Thyroid gland (tissue), 4 donors: ENCODE results near the gene SCFD2. TPM values are rescaled to one million over a fixed set of nuclear protein-coding genes. Genes with fewer than 3 reads are reported as not detected.

Source experiments
- DNase-seq, 2 donors: peaks; one replicate each; pipeline ENCODE4 v3.0.0-alpha.2; 2019
- H3K27ac ChIP-seq, 3 donors: fragments of 200-600 bp; sonication (generic); 1 replicate in 2 of 3; 2 replicates in 1 of 3; pipeline ENCODE4 v1.5.1; 2016 to 2019; ENCODE audit warnings: mild to moderate bottlenecking in 1 of 3, moderate library complexity in 1 of 3
- H3K27me3 ChIP-seq: fragments of 200-600 bp; sonication (generic); one replicate; pipeline ENCODE4 v1.5.1; 2019
- H3K36me3 ChIP-seq, 2 donors: fragments of 200-600 bp; sonication (generic); one replicate each; pipeline ENCODE4 v1.5.1; 2016 to 2019
- H3K4me1 ChIP-seq, 2 donors: fragments of 200-600 bp; sonication (generic); one replicate each; pipeline ENCODE4 v1.5.1; 2017 to 2019
- H3K4me3 ChIP-seq, 3 donors: fragments of 200-600 bp; sonication (generic); replicated peaks in 1 of 3; 1 replicate in 2 of 3; 2 replicates in 1 of 3; pipeline ENCODE4 v1.5.1; 2016; ENCODE audit warnings: mild to moderate bottlenecking in 1 of 3
- H3K9me3 ChIP-seq: fragments of 200-600 bp; sonication (generic); one replicate; pipeline ENCODE4 v1.5.1; 2017
- CTCF ChIP-seq, 6 experiments: fragments of 200-600 bp in 3 of 6; fragments of 450-650 bp in 3 of 6; sonication (generic) in 3 of 6; IDR thresholded peaks; one replicate each; pipeline ENCODE4 v1.5.1; 2016 to 2019; ENCODE audit warnings: antibody characterized with exemption in 6 of 6, mild to moderate bottlenecking in 2 of 6, inconsistent platforms in 1 of 6, moderate library complexity in 1 of 6
- POLR2A ChIP-seq, 2 donors: fragments of 450-650 bp; IDR thresholded peaks; one replicate each; pipeline ENCODE4 v1.6.1; 2017; ENCODE audit warnings: antibody characterized with exemption in 2 of 2, mild to moderate bottlenecking in 2 of 2, moderate library complexity in 1 of 2
- WGBS, 2 donors: methylation state at CpG; one replicate each; pipeline ENCODE4 v1.1.5; 2017; 5-methylcytosine and 5-hydroxymethylcytosine counted together
- intact Hi-C: fragments of 100-400 bp; cut with DNase I; formaldehyde crosslinking; loops from one replicate; pipeline ENCODE4 v1.15.1; 2023
- total RNA-seq, 4 donors: library from RNA; depleted of rRNA; stranded (reverse); fragments of >200 nt; gene quantifications; one replicate each; pipeline ENCODE4 v1.2.3, GENCODE V29; 2016

SCFD2 gene
- total RNA-seq, 4 donors from 2014 or later, result 10.3 to 32.9 (median 28.2) TPM

- H3K9me3 ChIP-seq, result no peaks in the 10 kb centered on the region
- TF ChIP-seq POLR2A (IDR thresholded peaks at IDR 0.05), result no peak
- no peak for TF ChIP-seq CTCF (IDR thresholded peaks at IDR 0.05)
- no peak overlapping the region for H3K27ac ChIP-seq
- intact Hi-C loops, result no loop called here
- DNase-seq, result no peak
- no peaks in the 10 kb centered on the region for H3K36me3 ChIP-seq
- H3K27me3 ChIP-seq, result no peaks in the 10 kb centered on the region
- peaks cover 5 to 7% of the 10 kb centered on the region in 2 donors for H3K4me1 ChIP-seq
- no peak overlapping the region for H3K4me3 ChIP-seq
Observed at GRCh38 chr4:53137468-53137867, 228.4 kb downstream of the SCFD2 start.

GRCh38 chr4:53136954-53137353 is 228.9 kb downstream of the SCFD2 start:
- TF ChIP-seq CTCF (IDR thresholded peaks at IDR 0.05), result no peak
- TF ChIP-seq POLR2A (IDR thresholded peaks at IDR 0.05), result no peak
- Histone ChIP-seq H3K36me3 (no peaks in the 10 kb centered on the region), H3K27ac (no peak overlapping the region), H3K9me3 (no peaks in the 10 kb centered on the region), H3K4me1 (peaks cover 5 to 7% of the 10 kb centered on the region in 2 donors), H3K4me3 (no peak overlapping the region), H3K27me3 (no peaks in the 10 kb centered on the region)
- no peak for DNase-seq
- intact Hi-C loops, result no loop called here
- WGBS, 2 donors, result 96% methylated on average over 2 of the region's 2 CpGs

- Histone ChIP-seq H3K4me3 (no peak overlapping the region), H3K27ac (no peak overlapping the region), H3K4me1 (peaks cover 5 to 18% of the 10 kb centered on the region in 2 donors), H3K36me3 (no peaks in the 10 kb centered on the region), H3K27me3 (no peaks in the 10 kb centered on the region), H3K9me3 (no peaks in the 10 kb centered on the region)
- DNase-seq, result no peak
- 59 to 72% methylated on average over 4 of the region's 4 CpGs for WGBS, 2 donors
- intact Hi-C loops, result no loop called here
- TF ChIP-seq CTCF (IDR thresholded peaks at IDR 0.05), result no peak
Observed at GRCh38 chr4:53132132-53132891, 233.5 kb downstream of the SCFD2 start.

GRCh38 chr4:53131562-53131925 is 234.3 kb downstream of the SCFD2 start:
- DNase-seq, result no peak
- H3K4me1 ChIP-seq, result peaks cover 5 to 18% of the 10 kb centered on the region in 2 donors
- intact Hi-C loops, result no loop called here

More at GRCh38 chr4:53131562-53131925, 234.3 kb downstream of the SCFD2 start:
- WGBS, 2 donors, result 83 to 95% methylated on average over 2 of the region's 2 CpGs
- Histone ChIP-seq H3K27ac (no peak overlapping the region), H3K36me3 (no peaks in the 10 kb centered on the region), H3K9me3 (no peaks in the 10 kb centered on the region), H3K27me3 (no peaks in the 10 kb centered on the region), H3K4me3 (no peak overlapping the region)
- no peak for TF ChIP-seq CTCF (IDR thresholded peaks at IDR 0.05)
- no peak for TF ChIP-seq POLR2A (IDR thresholded peaks at IDR 0.05)
